ENCODE results near the gene VAMP8. TPM values are rescaled to one million over a fixed set of nuclear protein-coding genes. Genes with fewer than 3 reads are reported as not detected.

VAMP8 gene
- total and polyA plus RNA-seq, 9 donors: 5.9 to 58.4 (median 24.7) TPM

GRCh38 chr2:85597241-85597640 lies 19.9 kb downstream of the VAMP8 start:
- TF ChIP-seq EP300 (IDR thresholded peaks at IDR 0.05) (no peak), POLR2A (IDR thresholded peaks at IDR 0.05) (no peak), CTCF (IDR thresholded peaks at IDR 0.05) (no peak)
- Histone ChIP-seq H3K9me3 (no peaks in the 10 kb centered on the region), H3K4me3 (no peak overlapping the region), H3K27ac (no peak overlapping the region), H3K27me3 (no peaks in the 10 kb centered on the region), H3K4me1 (ENCODE audit: insufficient read depth) (peaks cover 13% of the 10 kb centered on the region), H3K36me3 (no peaks in the 10 kb centered on the region)
- no peak for DNase-seq
- intact Hi-C loops (cut with DNase I): no loop called here
- WGBS, 3 donors: 64 to 69% (median 67%) methylated on average over 5 of the region's 5 CpGs

GRCh38 chr2:85598594-85599340 lies 21.4 kb downstream of the VAMP8 start:
- intact Hi-C loops (cut with DNase I): no loop called here
- no peak for TF ChIP-seq POLR2A (IDR thresholded peaks at IDR 0.05)
- no peak for TF ChIP-seq CTCF (IDR thresholded peaks at IDR 0.05)
- no peak for TF ChIP-seq EP300 (IDR thresholded peaks at IDR 0.05)
- WGBS, 3 donors: 58 to 75% (median 68%) methylated on average over 14 of the region's 14 CpGs
- no peaks in the 10 kb centered on the region for H3K9me3 ChIP-seq
- peaks cover 13% of the 10 kb centered on the region for H3K4me1 ChIP-seq (ENCODE audit: insufficient read depth)
- DNase-seq: no peak
- no peak overlapping the region for H3K27ac ChIP-seq
- H3K36me3 ChIP-seq: no peaks in the 10 kb centered on the region
- no peak overlapping the region for H3K4me3 ChIP-seq
- H3K27me3 ChIP-seq: no peaks in the 10 kb centered on the region

- 55 to 66% (median 63%) methylated on average over 17 of the region's 17 CpGs for WGBS, 3 donors
- H3K27ac ChIP-seq: no peak overlapping the region
- H3K4me1 ChIP-seq (ENCODE audit: insufficient read depth): peaks cover 13% of the 10 kb centered on the region
- DNase-seq: no peak
- no peak for TF ChIP-seq EP300 (IDR thresholded peaks at IDR 0.05)
- TF ChIP-seq POLR2A (IDR thresholded peaks at IDR 0.05): no peak
- TF ChIP-seq CTCF (IDR thresholded peaks at IDR 0.05): no peak
- H3K36me3 ChIP-seq: no peaks in the 10 kb centered on the region
- H3K4me3 ChIP-seq: no peak overlapping the region
- no peaks in the 10 kb centered on the region for H3K9me3 ChIP-seq
- intact Hi-C loops (cut with DNase I): no loop called here
- no peaks in the 10 kb centered on the region for H3K27me3 ChIP-seq
These were observed 22.3 kb downstream of the VAMP8 start for GRCh38 chr2:85599468-85600234.

GRCh38 chr2:85600235-85600575 lies 22.8 kb downstream of the VAMP8 start:
- Histone ChIP-seq H3K36me3 (no peaks in the 10 kb centered on the region), H3K27me3 (no peaks in the 10 kb centered on the region), H3K27ac (no peak overlapping the region), H3K4me1 (ENCODE audit: insufficient read depth) (peaks cover 11% of the 10 kb centered on the region), H3K4me3 (no peak overlapping the region), H3K9me3 (no peaks in the 10 kb centered on the region)
- WGBS, 3 donors: 72 to 78% (median 72%) methylated on average over 3 of the region's 3 CpGs
- no peak for TF ChIP-seq CTCF (IDR thresholded peaks at IDR 0.05)
- TF ChIP-seq EP300 (IDR thresholded peaks at IDR 0.05): no peak
- TF ChIP-seq POLR2A (IDR thresholded peaks at IDR 0.05): no peak
- peak in 1 of 5 donors; percentile 31 for DNase-seq
- intact Hi-C loops (cut with DNase I): no loop called here
